ENCODE data around the gene COL18A1.

COL18A1 gene

GRCh38 chr21:45507888-45508508, 103.0 kb downstream of the COL18A1 start:
- DNase-seq (ENCODE audit: low read depth) = no peak

DNA sequence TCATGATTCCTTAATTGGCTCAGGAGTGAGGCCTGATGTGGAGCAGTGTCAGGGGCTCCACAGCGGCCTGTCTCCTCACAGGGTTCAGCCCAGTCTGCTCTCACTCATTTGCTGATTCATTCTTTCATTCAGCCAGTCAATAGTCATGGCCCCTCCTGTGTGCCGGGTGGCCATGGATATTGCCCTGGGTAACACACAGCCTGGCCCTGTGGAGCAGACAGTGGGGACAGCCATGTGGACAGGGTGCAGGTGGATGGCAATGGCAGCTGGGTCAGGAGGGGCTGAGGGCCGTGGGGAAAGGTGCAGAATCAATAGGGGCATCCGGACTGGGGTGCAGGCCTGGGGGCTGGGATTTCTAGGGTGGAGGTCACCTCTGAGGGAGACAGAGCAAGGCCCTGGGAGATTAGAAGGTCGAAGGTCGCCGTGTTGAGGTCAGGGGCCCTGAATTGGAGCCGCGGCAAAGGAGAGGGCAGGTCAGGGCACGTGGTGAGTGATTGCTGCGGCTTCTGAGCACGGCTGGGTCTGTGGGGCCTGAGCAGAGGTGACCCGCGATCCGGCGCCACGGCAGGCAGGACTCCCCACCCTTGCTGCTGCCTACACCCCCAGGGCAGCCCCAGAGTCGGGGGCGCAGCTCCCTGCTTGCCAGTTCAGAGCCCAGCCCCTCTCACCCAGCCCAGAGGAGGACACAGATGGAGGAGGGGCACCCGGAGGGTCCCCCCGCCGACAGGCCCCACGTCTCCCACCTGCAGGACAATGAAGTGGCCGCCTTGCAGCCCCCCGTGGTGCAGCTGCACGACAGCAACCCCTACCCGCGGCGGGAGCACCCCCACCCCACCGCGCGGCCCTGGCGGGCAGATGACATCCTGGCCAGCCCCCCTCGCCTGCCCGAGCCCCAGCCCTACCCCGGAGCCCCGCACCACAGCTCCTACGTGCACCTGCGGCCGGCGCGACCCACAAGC, 103.9 kb downstream of the COL18A1 start:
- no peak for DNase-seq (ENCODE audit: low read depth)

DNA sequence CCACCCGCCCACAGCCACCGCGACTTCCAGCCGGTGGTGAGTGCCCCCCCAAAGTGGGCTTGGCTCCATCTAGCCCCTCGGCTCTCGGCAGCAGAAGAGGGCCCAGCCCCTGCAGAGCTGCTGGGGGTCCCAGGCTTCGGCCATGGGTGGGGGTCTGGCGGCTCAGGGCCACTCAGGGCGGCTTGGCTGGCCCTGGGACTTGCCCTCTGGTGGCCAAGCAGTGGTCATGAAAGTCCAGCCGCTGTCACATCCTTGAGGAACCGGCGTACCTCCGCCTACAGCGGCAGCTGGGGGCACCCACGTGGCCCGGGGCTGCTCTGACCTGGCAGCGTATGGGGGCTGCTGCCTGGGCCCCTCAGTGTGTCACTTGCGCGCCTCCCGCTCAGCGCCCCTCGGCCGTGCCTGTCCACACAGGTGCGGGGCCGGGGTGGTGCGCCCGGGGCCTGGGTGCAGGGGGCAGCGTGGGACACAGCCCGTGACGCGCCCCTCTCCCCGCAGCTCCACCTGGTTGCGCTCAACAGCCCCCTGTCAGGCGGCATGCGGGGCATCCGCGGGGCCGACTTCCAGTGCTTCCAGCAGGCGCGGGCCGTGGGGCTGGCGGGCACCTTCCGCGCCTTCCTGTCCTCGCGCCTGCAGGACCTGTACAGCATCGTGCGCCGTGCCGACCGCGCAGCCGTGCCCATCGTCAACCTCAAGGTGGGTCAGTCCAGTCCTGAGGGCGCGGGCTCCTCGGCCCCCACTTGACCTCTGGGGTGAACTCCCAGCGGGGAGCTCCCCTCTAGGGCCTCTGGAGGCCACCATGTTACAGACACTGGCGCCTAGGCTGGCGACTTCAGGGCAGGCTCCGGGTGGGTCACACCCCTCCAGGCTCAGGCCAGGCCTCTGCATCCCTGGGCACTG, 104.9 kb downstream of the COL18A1 start:
- DNase-seq (ENCODE audit: low read depth) = no peak

GRCh38 chr21:45510466-45510955, 105.5 kb downstream of the COL18A1 start:
- DNase-seq (ENCODE audit: low read depth) = no peak

DNA sequence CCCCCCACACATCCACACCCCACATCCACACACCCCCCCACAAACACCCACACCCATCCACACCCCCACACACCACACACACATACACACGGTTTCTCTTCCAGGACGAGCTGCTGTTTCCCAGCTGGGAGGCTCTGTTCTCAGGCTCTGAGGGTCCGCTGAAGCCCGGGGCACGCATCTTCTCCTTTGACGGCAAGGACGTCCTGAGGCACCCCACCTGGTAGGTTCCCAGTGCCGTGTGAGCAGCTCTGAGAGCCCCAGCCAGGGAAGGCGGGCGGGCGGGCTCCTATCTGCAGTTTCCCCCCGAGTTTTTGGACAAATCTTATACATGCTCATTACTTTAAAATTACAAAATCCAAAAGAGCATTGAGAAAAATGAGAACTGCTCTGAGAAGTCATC, 106.0 kb downstream of the COL18A1 start:
- no peak for DNase-seq (ENCODE audit: low read depth)

- DNase-seq (ENCODE audit: low read depth) = no peak
Measured at GRCh38 chr21:45511661-45512431, 106.9 kb downstream of the COL18A1 start.

- DNase-seq (ENCODE audit: low read depth) = no peak
Measured at GRCh38 chr21:45512626-45513002, 107.6 kb downstream of the COL18A1 start.

- DNase-seq (ENCODE audit: low read depth) = no peak
Measured at GRCh38 chr21:45513003-45513717, 108.2 kb downstream of the COL18A1 start.

GRCh38 chr21:45513741-45514310, 108.9 kb downstream of the COL18A1 start:
- DNase-seq (ENCODE audit: low read depth) = no peak

DNA sequence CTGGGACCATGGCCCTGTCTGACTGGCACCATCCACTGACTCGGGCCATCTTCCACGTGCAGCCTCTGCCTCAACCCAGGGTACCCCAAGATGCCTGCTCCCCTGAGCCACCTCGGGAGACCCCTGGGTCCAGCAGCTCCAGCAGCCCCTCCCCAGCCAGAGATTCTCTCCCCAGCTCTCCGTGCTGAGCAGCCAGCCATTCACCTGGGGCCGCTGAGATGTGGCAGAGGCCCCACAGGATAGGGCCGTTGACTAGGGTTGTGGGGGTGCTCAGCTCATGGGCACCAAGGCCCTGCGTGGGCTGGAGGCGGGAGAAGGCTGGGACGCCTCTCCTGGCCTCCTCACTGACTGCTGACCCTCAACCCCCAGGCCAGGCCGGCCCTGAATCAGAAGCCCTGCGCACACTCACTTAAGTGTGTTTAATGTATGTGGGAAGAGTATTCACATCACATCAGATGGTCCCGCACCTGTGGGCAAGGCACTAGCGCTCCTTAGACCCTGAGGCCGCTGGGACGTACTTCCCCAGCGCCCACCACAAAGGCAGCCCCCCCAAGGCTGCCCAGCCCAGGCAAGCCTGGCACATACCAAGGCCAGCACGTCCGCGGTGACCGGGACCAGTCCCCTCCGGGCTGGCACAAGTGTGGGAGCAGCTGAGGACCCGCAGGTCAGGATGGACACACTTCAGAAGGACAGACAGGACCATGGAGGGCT, 109.5 kb downstream of the COL18A1 start:
- no peak for DNase-seq (ENCODE audit: low read depth)

- DNase-seq (ENCODE audit: low read depth) = no peak
Measured at GRCh38 chr21:45515241-45516061, 110.5 kb downstream of the COL18A1 start.

- no peak for DNase-seq (ENCODE audit: low read depth)
Measured at GRCh38 chr21:45516071-45516670, 111.2 kb downstream of the COL18A1 start.

- no peak for DNase-seq (ENCODE audit: low read depth)
Measured at GRCh38 chr21:45516671-45517151, 111.7 kb downstream of the COL18A1 start.

DNA sequence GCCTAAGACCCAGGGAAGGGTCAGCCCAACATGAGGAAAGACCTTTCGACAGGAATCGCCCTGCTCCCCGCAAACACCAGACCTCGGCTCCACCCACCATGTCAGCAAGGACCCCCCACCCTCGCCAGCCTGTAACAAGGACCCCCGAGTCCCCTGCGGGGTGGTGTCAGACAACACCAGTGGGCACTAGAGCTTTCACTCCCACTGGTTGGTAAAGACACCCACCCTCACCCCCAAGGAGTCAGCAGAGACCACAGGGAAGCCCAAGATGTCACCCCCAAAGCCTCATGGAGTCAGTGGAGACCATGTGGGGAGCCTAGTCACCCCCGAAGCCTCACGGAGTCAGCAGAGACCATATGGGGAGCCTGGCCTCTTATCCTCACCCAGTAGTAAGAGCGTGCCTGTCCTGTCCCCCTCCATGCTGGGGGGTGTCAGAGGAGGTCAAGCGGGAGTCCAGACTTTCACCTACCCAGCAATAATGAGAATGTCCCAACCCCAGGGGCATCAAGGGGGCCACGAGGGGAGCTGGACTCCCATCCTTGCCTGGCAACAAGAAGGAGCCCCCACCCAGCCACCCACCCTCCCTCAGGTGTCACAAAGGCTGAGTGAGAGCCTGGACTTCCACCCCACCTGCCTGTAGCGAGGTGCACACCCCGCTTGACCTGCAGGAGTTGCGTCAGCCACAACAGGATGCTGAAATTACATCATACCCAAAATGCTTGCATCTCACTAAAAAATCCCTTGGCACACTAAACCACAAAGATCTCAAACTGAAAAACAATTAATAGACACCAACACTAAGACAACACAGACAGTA, 112.5 kb downstream of the COL18A1 start:
- no peak for DNase-seq (ENCODE audit: low read depth)

DNA sequence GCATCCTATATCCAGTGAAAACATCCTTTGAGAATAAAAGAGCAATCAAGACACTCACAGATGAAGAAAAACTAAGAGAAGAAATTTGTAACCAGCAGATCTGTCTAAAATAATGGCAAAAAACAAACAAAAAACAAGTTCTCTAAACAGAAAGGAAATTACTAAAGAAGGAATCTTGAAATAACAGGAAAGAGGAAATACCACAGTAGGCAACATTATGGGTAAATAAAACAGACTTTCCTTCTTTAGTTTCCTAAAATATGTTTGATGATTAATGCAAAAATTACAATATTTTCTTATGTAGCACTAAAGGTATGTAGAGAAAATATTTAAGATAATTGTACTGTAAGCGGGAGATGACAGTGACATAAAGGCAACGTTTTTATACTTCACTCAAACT, 113.8 kb downstream of the COL18A1 start:
- DNase-seq (ENCODE audit: low read depth) = no peak

DNA sequence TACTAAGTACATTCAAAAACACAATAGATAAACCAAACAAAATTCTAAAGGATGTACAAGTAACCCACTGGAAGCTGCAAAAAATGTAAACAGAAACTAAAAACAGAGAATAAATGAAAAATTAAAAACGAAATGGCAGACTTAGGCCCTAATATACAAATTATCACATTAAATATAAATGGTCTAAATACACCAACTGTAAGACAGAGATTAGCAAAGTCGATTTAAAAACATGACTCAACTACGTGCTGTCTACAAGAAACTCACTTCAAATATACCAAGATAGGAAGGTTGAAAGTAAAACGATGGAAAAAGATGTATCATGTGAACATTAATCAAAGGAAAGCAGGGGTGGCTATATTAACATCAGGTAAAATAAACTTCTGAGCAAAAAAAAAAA, 114.2 kb downstream of the COL18A1 start:
- no peak for DNase-seq (ENCODE audit: low read depth)

DNA sequence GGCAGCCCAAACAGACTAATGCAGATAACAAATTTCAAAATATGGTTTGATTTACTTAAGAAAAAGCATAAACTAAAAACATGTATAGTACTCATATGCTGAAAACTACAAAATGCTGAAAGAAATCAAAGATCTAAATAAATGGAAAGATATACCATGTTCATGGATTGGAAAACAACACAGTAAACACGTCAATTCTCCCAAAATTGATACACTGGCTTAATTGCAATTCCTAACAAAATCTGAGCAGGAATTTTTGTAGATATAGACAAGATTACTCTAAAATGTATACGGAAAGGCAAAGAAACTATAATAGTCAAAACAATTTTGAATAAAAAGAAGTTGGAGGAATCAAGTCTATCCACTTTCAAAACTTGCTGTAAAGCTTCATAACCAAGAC, 116.3 kb downstream of the COL18A1 start:
- DNase-seq (ENCODE audit: low read depth) = no peak
